GM18520 (cell line): ENCODE measurements around the gene KDELR3.
"Not testable (repeated sequence)": the region's sequence is repeated elsewhere in the genome, so short reads cannot be mapped to it uniquely, and the experiment has no call there.

Source experiments
- ATAC-seq: cut with Tn5 transposase; IDR thresholded peaks from one replicate; pipeline ENCODE4 v1.9.1; 2021; ENCODE audit not compliant: unreplicated experiment

KDELR3 gene

GRCh38 chr22:38455530-38456271 is 12.2 kb upstream of the KDELR3 start:
- no peak for ATAC-seq

- no peak for ATAC-seq
Measured at GRCh38 chr22:38456272-38456835, 11.5 kb upstream of the KDELR3 start.

DNA sequence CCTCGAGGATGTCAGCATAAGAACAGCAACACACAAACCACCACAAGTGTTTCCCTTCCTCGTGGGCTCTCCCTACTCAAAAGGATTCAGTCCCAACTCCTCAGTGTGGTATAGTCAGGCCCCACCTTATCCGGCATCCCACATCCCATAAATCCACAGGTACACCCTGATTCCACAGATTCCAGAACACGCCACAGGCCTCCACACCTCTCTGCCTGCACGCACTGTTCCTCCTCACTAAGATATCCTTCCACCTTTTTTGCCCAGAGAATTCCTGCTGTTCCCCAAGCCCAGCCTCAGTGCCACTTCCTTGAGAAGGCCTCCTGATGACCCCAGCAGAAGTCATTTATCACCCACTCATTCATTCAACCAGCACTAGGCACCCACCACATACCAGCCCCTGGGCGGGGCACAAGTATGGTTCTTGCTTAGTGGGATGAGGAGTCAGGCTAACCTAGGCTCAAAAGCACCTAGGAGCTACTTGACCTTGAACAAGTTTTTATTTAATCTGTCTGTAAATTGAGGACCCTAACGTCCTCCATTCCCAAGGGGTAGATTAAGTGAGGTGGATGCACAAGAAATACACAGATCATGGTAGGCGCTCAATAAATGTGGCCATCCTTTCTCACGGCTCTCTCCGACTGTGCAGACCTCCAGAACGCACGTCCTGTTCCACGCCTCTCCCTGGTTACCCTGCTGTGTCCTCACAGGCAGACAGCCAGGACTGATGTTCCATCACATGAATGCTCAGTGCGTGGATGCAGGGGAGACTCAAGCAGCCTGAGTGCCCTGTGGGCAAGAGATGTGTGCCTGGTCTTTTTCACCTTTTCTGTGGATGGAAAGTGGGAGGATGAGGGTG is 10.8 kb upstream of the KDELR3 start:
- no peak for ATAC-seq

- no peak for ATAC-seq
Measured at GRCh38 chr22:38460426-38460840, 7.5 kb upstream of the KDELR3 start.

DNA sequence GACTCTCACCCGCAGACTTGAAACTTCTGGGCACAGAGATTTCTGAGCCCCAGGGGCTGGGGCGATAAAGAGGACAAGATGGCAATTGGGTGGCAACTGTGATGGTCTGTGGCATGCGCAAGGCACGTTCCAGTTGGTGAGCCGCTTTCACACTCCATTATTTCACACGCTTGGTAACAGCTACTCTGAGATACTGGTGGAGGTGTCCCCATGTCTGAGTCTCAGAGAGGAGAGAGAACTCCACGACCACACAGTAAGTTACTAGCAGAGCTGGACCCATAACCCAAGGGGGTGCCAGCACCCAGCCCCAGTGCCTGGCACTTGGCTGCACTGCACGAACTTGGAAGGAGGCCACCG is 6.9 kb upstream of the KDELR3 start:
- no peak for ATAC-seq

DNA sequence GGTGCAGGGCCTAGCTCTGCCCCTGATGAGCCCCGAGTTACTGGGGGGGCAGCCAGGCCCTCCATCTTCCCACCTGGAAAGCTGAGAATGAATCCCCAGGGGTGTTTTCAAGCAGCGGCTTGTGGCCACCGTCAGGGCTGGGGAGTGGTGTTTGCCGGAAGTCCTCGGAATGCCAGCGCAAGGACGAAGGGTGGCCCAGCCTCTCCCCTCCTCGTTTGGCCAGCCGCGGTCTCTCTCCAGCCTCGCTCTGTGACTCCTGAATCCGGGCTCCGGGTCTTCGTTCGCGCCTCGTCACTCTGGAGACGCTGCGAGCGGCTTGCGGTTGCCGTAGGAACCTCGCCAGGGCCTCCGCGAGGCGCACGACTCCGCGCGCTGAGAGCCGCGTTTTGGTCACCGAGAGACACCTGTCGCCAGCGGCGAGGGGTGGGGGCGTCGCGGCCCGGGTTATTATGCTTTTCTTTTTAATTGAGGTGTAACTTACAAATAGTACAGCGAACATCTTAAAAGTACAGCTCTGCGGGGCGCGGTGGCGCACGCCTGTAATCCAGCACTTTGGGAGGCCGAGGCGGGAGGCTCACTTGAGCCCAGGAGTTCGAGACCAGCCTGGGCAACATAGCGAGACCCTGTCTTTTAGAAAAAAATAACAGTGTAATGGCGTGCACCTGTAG is 6.3 kb upstream of the KDELR3 start:
- ATAC-seq = no peak

- ATAC-seq = no peak
Measured at GRCh38 chr22:38462960-38463784, 4.7 kb upstream of the KDELR3 start.

DNA sequence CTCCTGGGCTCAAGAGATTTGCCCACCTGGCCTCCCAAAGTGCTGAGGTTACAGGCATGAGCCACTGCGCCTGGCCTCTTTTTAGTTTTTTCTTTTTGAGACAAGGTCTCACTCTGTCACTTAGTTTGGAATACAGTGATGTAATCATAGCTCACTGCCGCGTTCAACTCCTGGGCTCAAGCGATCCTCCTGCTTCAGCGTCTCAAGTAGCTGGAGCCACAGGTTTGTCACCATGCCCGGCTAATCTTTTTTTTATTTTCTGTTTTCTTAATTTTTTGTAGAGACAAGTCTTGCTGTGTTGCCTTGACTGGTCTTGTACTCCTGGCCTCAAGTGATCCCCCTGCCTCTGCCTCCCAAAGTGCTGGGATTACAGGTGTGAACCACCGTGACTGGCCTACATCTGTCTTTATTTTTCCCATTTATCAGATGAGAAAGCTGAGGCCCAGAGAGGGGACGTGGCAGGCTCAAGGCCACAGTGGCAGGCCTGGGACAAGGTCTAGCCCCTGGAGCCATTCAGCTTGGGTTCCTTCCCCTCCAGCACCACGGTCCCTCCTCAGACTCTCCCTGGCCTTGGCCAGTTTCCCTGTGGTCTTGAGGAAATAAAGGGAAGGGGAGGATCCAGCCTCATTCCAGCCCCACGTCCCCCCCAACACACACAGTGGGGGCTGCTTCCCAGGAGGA is 2.8 kb upstream of the KDELR3 start:
- ATAC-seq = no peak

- ATAC-seq = no peak
Measured at GRCh38 chr22:38465673-38466490, 2.0 kb upstream of the KDELR3 start.

GRCh38 chr22:38467438-38467903 is 425 bp upstream of the KDELR3 start:
- ATAC-seq = no peak

GRCh38 chr22:38468443-38469305 is 778 bp downstream of the KDELR3 start:
- ATAC-seq = no peak

DNA sequence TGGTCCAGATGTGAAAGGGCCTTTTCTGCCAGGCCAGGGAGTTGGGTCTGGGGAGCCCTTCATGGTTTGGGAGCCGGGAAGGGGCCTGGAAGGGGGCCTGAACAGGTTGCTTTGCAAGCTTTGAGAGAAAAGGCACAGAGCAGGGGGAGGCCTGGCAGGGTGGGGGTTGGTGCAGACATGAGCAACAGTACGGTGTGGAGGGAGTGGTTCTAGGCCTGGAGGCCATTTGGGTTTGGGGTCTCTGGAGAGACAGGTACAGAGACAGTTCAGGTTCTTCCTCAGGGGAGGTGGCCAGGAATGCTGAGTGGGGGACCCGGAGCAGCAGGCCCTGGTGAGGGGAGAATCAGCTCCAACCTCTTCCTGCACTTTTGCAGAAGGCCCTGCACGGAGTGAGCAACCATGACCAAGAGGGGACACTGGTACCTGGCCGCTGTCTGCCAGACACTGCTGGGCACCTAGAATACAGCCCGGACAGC is 1.4 kb downstream of the KDELR3 start:
- no peak for ATAC-seq

GRCh38 chr22:38470179-38470578 is 2.3 kb downstream of the KDELR3 start:
- not testable (repeated sequence) for ATAC-seq

- no peak for ATAC-seq
Measured at GRCh38 chr22:38471237-38471636, 3.3 kb downstream of the KDELR3 start.

- ATAC-seq = no peak
Measured at GRCh38 chr22:38474003-38474607, 6.2 kb downstream of the KDELR3 start.

GRCh38 chr22:38477585-38477984 is 9.7 kb downstream of the KDELR3 start:
- ATAC-seq = no peak

GRCh38 chr22:38479096-38479837 is 11.4 kb downstream of the KDELR3 start:
- no peak for ATAC-seq
